GM10266 (cell line): ENCODE measurements around the gene CCSER2.
"Not testable (repeated sequence)": the region's sequence is repeated elsewhere in the genome, so short reads cannot be mapped to it uniquely, and the experiment has no call there.

Source experiments
- DNase-seq: peaks from one replicate; pipeline ENCODE4 v3.0.0; 2012; ENCODE audit errors: extremely low spot score
- CTCF ChIP-seq: IDR thresholded peaks from 2 replicates; pipeline ENCODE4 v1.5.1; 2012; ENCODE audit warnings: mild to moderate bottlenecking, low read depth; ENCODE audit not compliant: control insufficient read depth, insufficient read depth; ENCODE audit errors: missing control alignments

The CCSER2 gene

GRCh38 chr10:84406561-84406960, 78.2 kb downstream of the CCSER2 start:
- TF ChIP-seq CTCF = no peak
- DNase-seq = no peak

GRCh38 chr10:84407388-84408049, 79.1 kb downstream of the CCSER2 start:
- no peak for TF ChIP-seq CTCF

GRCh38 chr10:84412482-84412881, 84.1 kb downstream of the CCSER2 start:
- no peak for DNase-seq
- no peak for TF ChIP-seq CTCF

More at GRCh38 chr10:84407388-84408049, 79.1 kb downstream of the CCSER2 start:
- DNase-seq = no peak

- not testable (repeated sequence) for DNase-seq
Observed at GRCh38 chr10:84414110-84414509, 85.7 kb downstream of the CCSER2 start.

- no peak for DNase-seq
- no peak for TF ChIP-seq CTCF
Observed at GRCh38 chr10:84415539-84416244, 87.3 kb downstream of the CCSER2 start.

- TF ChIP-seq CTCF = no peak
- no peak for DNase-seq
Observed at GRCh38 chr10:84416245-84416555, 87.8 kb downstream of the CCSER2 start.

GRCh38 chr10:84423719-84424118, 95.3 kb downstream of the CCSER2 start:
- no peak for DNase-seq

More at GRCh38 chr10:84423719-84424118, 95.3 kb downstream of the CCSER2 start:
- no peak for TF ChIP-seq CTCF
